ENCODE measurements around the gene NOL4L.

DNA sequence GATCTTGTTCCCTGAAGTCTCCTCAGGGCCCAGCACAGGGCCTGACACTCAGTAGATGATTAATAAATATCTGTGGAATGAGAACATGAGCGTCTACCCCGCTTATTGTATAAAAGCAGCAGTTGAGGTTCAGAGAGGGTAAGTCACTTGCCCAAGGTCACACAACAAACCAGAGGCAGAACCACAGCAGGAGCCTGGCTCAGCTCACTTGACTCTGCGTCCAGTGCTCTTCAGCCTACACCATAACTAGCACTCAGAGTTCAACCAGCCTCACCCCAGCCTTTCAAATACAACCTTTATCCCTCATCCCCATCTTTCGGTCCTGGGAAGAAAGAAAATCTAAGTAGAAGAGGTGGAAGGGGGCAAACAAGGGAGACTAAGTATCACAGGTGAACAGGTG, 24.9 kb upstream of the NOL4L start:
- TF ChIP-seq, protein P1, sequence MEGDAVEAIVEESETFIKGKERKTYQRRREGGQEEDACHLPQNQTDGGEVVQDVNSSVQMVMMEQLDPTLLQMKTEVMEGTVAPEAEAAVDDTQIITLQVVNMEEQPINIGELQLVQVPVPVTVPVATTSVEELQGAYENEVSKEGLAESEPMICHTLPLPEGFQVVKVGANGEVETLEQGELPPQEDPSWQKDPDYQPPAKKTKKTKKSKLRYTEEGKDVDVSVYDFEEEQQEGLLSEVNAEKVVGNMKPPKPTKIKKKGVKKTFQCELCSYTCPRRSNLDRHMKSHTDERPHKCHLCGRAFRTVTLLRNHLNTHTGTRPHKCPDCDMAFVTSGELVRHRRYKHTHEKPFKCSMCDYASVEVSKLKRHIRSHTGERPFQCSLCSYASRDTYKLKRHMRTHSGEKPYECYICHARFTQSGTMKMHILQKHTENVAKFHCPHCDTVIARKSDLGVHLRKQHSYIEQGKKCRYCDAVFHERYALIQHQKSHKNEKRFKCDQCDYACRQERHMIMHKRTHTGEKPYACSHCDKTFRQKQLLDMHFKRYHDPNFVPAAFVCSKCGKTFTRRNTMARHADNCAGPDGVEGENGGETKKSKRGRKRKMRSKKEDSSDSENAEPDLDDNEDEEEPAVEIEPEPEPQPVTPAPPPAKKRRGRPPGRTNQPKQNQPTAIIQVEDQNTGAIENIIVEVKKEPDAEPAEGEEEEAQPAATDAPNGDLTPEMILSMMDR (IDR thresholded peaks at IDR 0.05; ENCODE audit: extremely low read depth in 1 of 2, insufficient read depth in 1 of 2, low read depth in 1 of 2, low read length in 2 of 2), result no peak
- no peak for TF ChIP-seq POLR2AphosphoS5 (IDR thresholded peaks at IDR 0.05; ENCODE audit: insufficient read depth, low read depth, low read length)
- TF ChIP-seq EZH2 (IDR thresholded peaks at IDR 0.05; ENCODE audit: borderline replicate concordance, low read depth, low read length, severe bottlenecking), result no peak
- TF ChIP-seq, protein P2, sequence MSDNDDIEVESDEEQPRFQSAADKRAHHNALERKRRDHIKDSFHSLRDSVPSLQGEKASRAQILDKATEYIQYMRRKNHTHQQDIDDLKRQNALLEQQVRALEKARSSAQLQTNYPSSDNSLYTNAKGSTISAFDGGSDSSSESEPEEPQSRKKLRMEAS (IDR thresholded peaks at IDR 0.05; ENCODE audit: insufficient read depth, insufficient read length), result no peak
- no peak for TF ChIP-seq POLR2A (IDR thresholded peaks at IDR 0.05; ENCODE audit: low read depth, low read length)

All from endothelial cell of umbilical vein (primary cell).